Measurements from ENCODE around the gene PEX12. TPM values are rescaled to one million over a fixed set of nuclear protein-coding genes. Genes with fewer than 3 reads are reported as not detected.

PEX12 gene
- total and polyA plus RNA-seq, 9 of the 15 experiments (the other 6 are each of a cell fraction or from before 2014, with no cell fraction given), result 4.0 to 12.4 (median 6.4) TPM

- TF ChIP-seq E2F8 (IDR thresholded peaks at IDR 0.05; ENCODE audit: low read depth, partially characterized antibody) (no peak), POLR3A (IDR thresholded peaks at IDR 0.05; ENCODE audit: borderline replicate concordance, extremely low read depth, insufficient read depth, insufficient read length) (no peak), CBX5 (IDR thresholded peaks at IDR 0.05; ENCODE audit: borderline replicate concordance, low read depth) (no peak), POLR2G (IDR thresholded peaks at IDR 0.05; ENCODE audit: low read depth, low read length) (no peak), ZBTB11 (CRISPR knock-in tag; IDR thresholded peaks at IDR 0.05) (no peak), ZNF431 (CRISPR knock-in tag; IDR thresholded peaks at IDR 0.05) (no peak), HDGF (IDR thresholded peaks at IDR 0.05) (no peak), ARNT (IDR thresholded peaks at IDR 0.05) (peak in 1 of 2 experiments; percentile 13; a peak in 1 of 4 replicates), ZNF583 (CRISPR knock-in tag; IDR thresholded peaks at IDR 0.05) (no peak), SIN3B (IDR thresholded peaks at IDR 0.05; ENCODE audit: low read depth) (no peak), E2F1 (CRISPR knock-in tag; IDR thresholded peaks at IDR 0.05) (no peak), DEAF1 (CRISPR knock-in tag; IDR thresholded peaks at IDR 0.05) (0 out of 2 replicates have a peak, but pooled peaks have one; percentile 1)
Observed at GRCh38 chr17:35577830-35578196, 558 bp downstream of the PEX12 start (continued).

All from K562 (cell line).